ENCODE results near the gene NLRP1. TPM values are rescaled to one million over a fixed set of nuclear protein-coding genes. Genes with fewer than 3 reads are reported as not detected.

NLRP1 gene
- total and polyA plus RNA-seq, 2 donors (not counting 3 experiments of a cell fraction or from before 2014, with no cell fraction given) = 43.8 to 53.9 TPM

DNA sequence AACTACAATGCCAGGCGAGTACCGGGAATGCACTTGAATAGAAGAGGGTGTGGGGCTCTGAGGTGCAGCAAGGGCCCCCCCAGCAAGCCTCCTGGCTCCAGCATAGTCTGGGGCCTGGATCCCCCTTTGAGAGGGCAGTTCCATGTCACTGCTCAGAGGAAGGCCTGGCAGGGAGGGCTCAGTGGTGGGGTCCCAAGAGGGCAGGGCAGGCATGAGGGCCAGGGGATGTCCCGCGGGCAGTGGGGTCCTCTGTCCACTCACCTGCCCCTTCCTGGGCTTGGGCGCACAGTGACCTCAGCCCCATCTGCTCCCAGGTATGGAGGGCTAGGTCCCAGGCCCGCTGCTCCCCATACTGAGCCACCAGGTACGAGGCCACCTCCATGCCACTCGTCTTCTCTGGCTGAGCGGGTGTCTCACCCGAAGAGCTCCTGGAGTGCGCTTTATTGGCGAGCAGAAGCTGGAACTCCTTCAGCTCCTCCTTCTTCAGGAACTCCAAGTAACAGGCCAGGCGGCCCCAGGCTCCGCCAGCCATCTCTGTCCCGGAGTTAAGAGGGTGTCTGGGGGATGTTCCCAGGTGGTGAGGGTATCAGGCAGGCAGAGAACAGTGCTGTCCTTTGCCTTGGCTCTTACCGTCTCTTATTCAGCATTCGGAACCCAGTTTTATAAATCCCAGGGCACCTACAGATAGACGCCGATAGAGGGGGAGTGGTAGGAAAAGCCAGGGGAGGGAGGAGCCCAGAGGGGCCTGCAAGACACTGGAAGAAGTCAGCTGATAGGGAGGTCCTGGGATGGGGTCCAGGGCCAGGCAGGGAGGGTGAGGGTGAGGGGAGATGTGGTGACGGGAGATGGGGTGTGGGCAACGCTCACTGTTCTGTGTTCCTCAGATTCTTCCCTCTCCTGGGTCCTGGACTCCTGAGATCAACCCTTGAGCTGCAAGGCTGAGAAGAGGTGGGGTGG, 605 bp downstream of the NLRP1 start:
- peak; percentile 67 for DNase-seq (ENCODE audit: low read depth, low spot score)

More for the DNA sequence above, 605 bp downstream of the NLRP1 start:
- Histone ChIP-seq H3K79me2 (ENCODE audit: control insufficient read depth, insufficient read depth, low read length) (peaks cover 31% of the 10 kb centered on the region), H3K9me3 (replicated peaks; ENCODE audit: control insufficient read depth, insufficient read depth, low read length) (no peaks in the 10 kb centered on the region), H3K36me3 (ENCODE audit: control insufficient read depth in 2 of 2, extremely low read depth in 1 of 2, insufficient read depth in 2 of 2, low read length in 2 of 2) (peaks cover 0 to 8% of the 10 kb centered on the region in 2 experiments), H2AFZ (ENCODE audit: low read depth, low read length) (peak overlapping the region; percentile 48), H3K9me1 (replicated peaks; ENCODE audit: control insufficient read depth, extremely low read depth, insufficient read depth, low read length) (no peaks in the 10 kb centered on the region), H4K20me1 (replicated peaks; ENCODE audit: control insufficient read depth, extremely low read depth, insufficient read depth, low read length) (no peaks in the 10 kb centered on the region), H3K4me2 (ENCODE audit: insufficient read depth, low read length) (peak overlapping the region; percentile 81), H3K9ac (replicated peaks; ENCODE audit: extremely low read depth, insufficient read depth, low read length) (peak overlapping the region; percentile 91), H3K4me3 (replicated peaks in 1 of 3; ENCODE audit: insufficient read depth in 1 of 3, low read depth in 1 of 3, low read length in 3 of 3) (peak overlapping the region; percentile 55 to 83 (median 57)), H3K27ac (ENCODE audit: insufficient read depth, low read depth, low read length) (peak overlapping the region; percentile 91), H3K4me1 (ENCODE audit: control insufficient read depth, extremely low read depth, insufficient read depth, low read length) (peaks cover 26% of the 10 kb centered on the region), H3K27me3 (ENCODE audit: control insufficient read depth in 2 of 2, insufficient read depth in 2 of 2, low read length in 2 of 2) (no peaks in the 10 kb centered on the region)
- TF ChIP-seq POLR2A (IDR thresholded peaks at IDR 0.05; ENCODE audit: low read depth, low read length) = no peak
- TF ChIP-seq, protein P1, sequence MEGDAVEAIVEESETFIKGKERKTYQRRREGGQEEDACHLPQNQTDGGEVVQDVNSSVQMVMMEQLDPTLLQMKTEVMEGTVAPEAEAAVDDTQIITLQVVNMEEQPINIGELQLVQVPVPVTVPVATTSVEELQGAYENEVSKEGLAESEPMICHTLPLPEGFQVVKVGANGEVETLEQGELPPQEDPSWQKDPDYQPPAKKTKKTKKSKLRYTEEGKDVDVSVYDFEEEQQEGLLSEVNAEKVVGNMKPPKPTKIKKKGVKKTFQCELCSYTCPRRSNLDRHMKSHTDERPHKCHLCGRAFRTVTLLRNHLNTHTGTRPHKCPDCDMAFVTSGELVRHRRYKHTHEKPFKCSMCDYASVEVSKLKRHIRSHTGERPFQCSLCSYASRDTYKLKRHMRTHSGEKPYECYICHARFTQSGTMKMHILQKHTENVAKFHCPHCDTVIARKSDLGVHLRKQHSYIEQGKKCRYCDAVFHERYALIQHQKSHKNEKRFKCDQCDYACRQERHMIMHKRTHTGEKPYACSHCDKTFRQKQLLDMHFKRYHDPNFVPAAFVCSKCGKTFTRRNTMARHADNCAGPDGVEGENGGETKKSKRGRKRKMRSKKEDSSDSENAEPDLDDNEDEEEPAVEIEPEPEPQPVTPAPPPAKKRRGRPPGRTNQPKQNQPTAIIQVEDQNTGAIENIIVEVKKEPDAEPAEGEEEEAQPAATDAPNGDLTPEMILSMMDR (IDR thresholded peaks at IDR 0.05; ENCODE audit: extremely low read depth in 1 of 2, insufficient read depth in 1 of 2, low read depth in 1 of 2, low read length in 2 of 2) = peak in 1 of 2 donors; percentile 11
- CTCF ChIA-PET = interaction anchor here (0.6 to 2.5 kb wide), 12 partner anchors 10 to 852 kb away, joined by 3 to 10 read pairs (median 4); partner anchors contain the start of gene C1QBP
- POLR2A ChIA-PET = interaction anchor here (0.6 to 1.5 kb wide), 3 partner anchors 11 to 98 kb away, joined by 3 read pairs; partner anchors contain the start of gene DERL2
- no peak for FAIRE-seq
- dilution Hi-C loops (cut with MboI; ENCODE audit: extremely low pct_ligation_motif_present, low sequenced_read_pairs) (no loop called here), intact Hi-C loops (cut with micrococcal nuclease) (loop anchor here (1.0 to 10.0 kb wide), 4 partner anchors 57 to 1061 kb away; partner anchors contain the start of genes DERL2, KIAA0753, MIS12 and TXNDC17)
- BruUV-seq (replicated peaks) = TSS peak; percentile 64

Measured in endothelial cell of umbilical vein (primary cell).